HG03139 (cell line): ENCODE results near the gene MASP2.
A peak's percentile ranks its signal among the peaks of the same experiment; 100 is the strongest.
"Not testable (repeated sequence)": the region's sequence is repeated elsewhere in the genome, so short reads cannot be mapped to it uniquely, and the experiment has no call there.

Experiments
- ATAC-seq: cut with Tn5 transposase; IDR thresholded peaks from one replicate; pipeline ENCODE4 v1.9.1; 2021; ENCODE audit not compliant: unreplicated experiment

MASP2 gene

GRCh38 chr1:11039351-11040104 lies 7.5 kb downstream of the MASP2 start:
- no peak for ATAC-seq

- peak; percentile 56 for ATAC-seq
Observed at GRCh38 chr1:11037740-11038182, 9.3 kb downstream of the MASP2 start.

- ATAC-seq = not testable (repeated sequence)
Observed at GRCh38 chr1:11037019-11037739, 9.9 kb downstream of the MASP2 start.

- ATAC-seq = no peak
Observed at GRCh38 chr1:11031624-11032262, 15.3 kb downstream of the MASP2 start.

GRCh38 chr1:11030865-11031264 lies 16.2 kb downstream of the MASP2 start:
- ATAC-seq = no peak

GRCh38 chr1:11028018-11028417 lies 19.0 kb downstream of the MASP2 start:
- ATAC-seq = no peak

GRCh38 chr1:11027316-11027715 lies 19.7 kb downstream of the MASP2 start:
- ATAC-seq = no peak

- no peak for ATAC-seq
Observed at GRCh38 chr1:11026903-11027302, 20.1 kb downstream of the MASP2 start.

- no peak for ATAC-seq
Observed at GRCh38 chr1:11026052-11026451, 21.0 kb downstream of the MASP2 start.

GRCh38 chr1:11025618-11026017 lies 21.4 kb downstream of the MASP2 start:
- ATAC-seq = no peak

- no peak for ATAC-seq
Observed at GRCh38 chr1:11024874-11025203, 22.2 kb downstream of the MASP2 start.

- no peak for ATAC-seq
Observed at GRCh38 chr1:11024154-11024873, 22.7 kb downstream of the MASP2 start.

- no peak for ATAC-seq
Observed at GRCh38 chr1:11023201-11023600, 23.8 kb downstream of the MASP2 start.

- ATAC-seq = no peak
Observed at GRCh38 chr1:11019971-11020370, 27.1 kb downstream of the MASP2 start.

- not testable (repeated sequence) for ATAC-seq
Observed at GRCh38 chr1:11019358-11019757, 27.7 kb downstream of the MASP2 start.

- ATAC-seq = no peak
Observed at GRCh38 chr1:11013160-11013531, 33.9 kb downstream of the MASP2 start.

- ATAC-seq = peak; percentile 81
Observed at GRCh38 chr1:11012260-11013159, 34.5 kb downstream of the MASP2 start, which contains the start of gene TARDBP. TARDBP (plus strand) TSS chr1:11012654; CDS start chr1:11013728, 1,074 bp downstream.

GRCh38 chr1:11000526-11000925 lies 46.5 kb downstream of the MASP2 start:
- no peak for ATAC-seq

- no peak for ATAC-seq
Observed at GRCh38 chr1:10996100-10996499, 50.9 kb downstream of the MASP2 start.

GRCh38 chr1:10992864-10993263 lies 54.2 kb downstream of the MASP2 start:
- ATAC-seq = no peak
